Cerebellar nuclear complex (tissue), 1 donor: ENCODE results near the gene FHAD1.

ENCODE experiments used
- DNase-seq, 2 experiments: peaks; one replicate each; lab custom pipeline; 2025; lab: John Stamatoyannopoulos, UW

Gene FHAD1

GRCh38 chr1:15345705-15346345 is 98.8 kb downstream of the FHAD1 start:
- DNase-seq, result no peak

- DNase-seq, result no peak
These were observed 99.5 kb downstream of the FHAD1 start for GRCh38 chr1:15346346-15347030.

- DNase-seq, result no peak
These were observed 100.2 kb downstream of the FHAD1 start for GRCh38 chr1:15347182-15347581.

- no peak for DNase-seq
These were observed 101.6 kb downstream of the FHAD1 start for GRCh38 chr1:15348648-15349047.

GRCh38 chr1:15349133-15349532 is 102.1 kb downstream of the FHAD1 start:
- no peak for DNase-seq

GRCh38 chr1:15350151-15350550 is 103.1 kb downstream of the FHAD1 start:
- no peak for DNase-seq

- DNase-seq, result no peak
These were observed 103.7 kb downstream of the FHAD1 start for GRCh38 chr1:15350551-15351200.

- no peak for DNase-seq
These were observed 104.3 kb downstream of the FHAD1 start for GRCh38 chr1:15351310-15351709.

- no peak for DNase-seq
These were observed 105.3 kb downstream of the FHAD1 start for GRCh38 chr1:15352128-15352957.

- DNase-seq, result no peak
These were observed 107.0 kb downstream of the FHAD1 start for GRCh38 chr1:15353839-15354579.

GRCh38 chr1:15354580-15354965 is 107.5 kb downstream of the FHAD1 start:
- no peak for DNase-seq

GRCh38 chr1:15355968-15356625 is 109.1 kb downstream of the FHAD1 start:
- DNase-seq, result no peak

GRCh38 chr1:15357612-15358207 is 110.7 kb downstream of the FHAD1 start:
- no peak for DNase-seq

GRCh38 chr1:15358565-15359133 is 111.6 kb downstream of the FHAD1 start:
- no peak for DNase-seq

GRCh38 chr1:15360700-15361099 is 113.7 kb downstream of the FHAD1 start:
- no peak for DNase-seq

- DNase-seq, result no peak
These were observed 115.2 kb downstream of the FHAD1 start for GRCh38 chr1:15362096-15362736.

- DNase-seq, result no peak
These were observed 115.7 kb downstream of the FHAD1 start for GRCh38 chr1:15362737-15363128.

- DNase-seq, result no peak
These were observed 117.7 kb downstream of the FHAD1 start for GRCh38 chr1:15364740-15365139.

- no peak for DNase-seq
These were observed 121.9 kb downstream of the FHAD1 start for GRCh38 chr1:15368888-15369287.

GRCh38 chr1:15370268-15370667 is 123.2 kb downstream of the FHAD1 start:
- DNase-seq, result no peak
